AG04450 (cell line): ENCODE results near the gene FGG. TPM values are rescaled to one million over a fixed set of nuclear protein-coding genes. Genes with fewer than 3 reads are reported as not detected.

Source experiments
- CTCF ChIA-PET: fragments of 300-600, 350-600 bp; formaldehyde crosslinking; extraction: SDS; loops from one replicate; lab custom pipeline; 2022; ENCODE audit warnings: antibody characterized with exemption, inconsistent platforms; lab: Charles Lee
- POLR2A ChIA-PET: fragments of 350-600 bp; formaldehyde crosslinking; extraction: SDS; loops from one replicate; lab custom pipeline; 2021; ENCODE audit warnings: antibody characterized with exemption, inconsistent platforms; lab: Yijun Ruan, JAX
- DNase-seq: peaks from one replicate; pipeline ENCODE4 v3.0.0-alpha.2; 2011; ENCODE audit warnings: low read depth, low spot score
- H3K27ac ChIP-seq: one replicate; pipeline ENCODE4 v1.5.1; 2012; ENCODE audit warnings: low read depth, low read length, control low read depth
- H3K27me3 ChIP-seq: one replicate; pipeline ENCODE4 v1.6.0; 2012; ENCODE audit warnings: low read length; ENCODE audit not compliant: control insufficient read depth, insufficient read depth
- H3K4me3 ChIP-seq: 2 replicates; pipeline ENCODE4 v1.5.1; 2011; ENCODE audit warnings: mild to moderate bottlenecking, low read depth, low read length, control low read depth
- H3K9me3 ChIP-seq: 2 replicates; pipeline ENCODE4 v1.5.1; 2012; ENCODE audit warnings: low read length; ENCODE audit not compliant: control insufficient read depth, insufficient read depth
- polyA plus RNA-seq: library from polyadenylated mRNA; depleted of rRNA; stranded (reverse); fragments of >200 nt; gene quantifications from 2 replicates; pipeline ENCODE4 v1.2.3, GENCODE V29; 2011
- TF ChIP-seq, protein P1 (sequence below): IDR thresholded peaks from 2 replicates; pipeline ENCODE4 v1.5.1; 2011; ENCODE audit warnings: low read depth, low read length, control low read depth, inconsistent platforms

FGG gene
- polyA plus RNA-seq, 1 experiment: 0.07 TPM

DNA sequence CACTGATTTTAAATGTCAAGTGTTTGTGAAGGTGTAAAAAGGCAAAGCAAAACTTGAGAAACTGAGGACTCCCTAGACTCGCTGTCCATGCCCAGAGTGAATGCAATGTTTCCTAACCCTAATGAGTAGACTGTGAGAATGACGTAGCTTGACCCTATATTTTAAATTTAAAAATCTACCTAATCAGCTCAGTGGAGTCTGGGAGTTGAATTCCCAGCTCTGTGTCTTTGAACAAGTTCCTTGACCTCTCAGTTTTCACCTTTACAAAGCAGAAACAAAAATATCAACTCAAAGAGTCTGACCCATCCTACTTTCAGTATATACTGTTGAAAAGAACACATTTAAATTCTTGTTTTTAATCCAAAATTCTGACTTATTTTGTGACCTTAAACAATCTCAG lies 24.3 kb downstream of the FGG start:
- POLR2A ChIA-PET: no interaction called here
- CTCF ChIA-PET: interaction anchor here (0.5 to 2.3 kb wide), 3 partner anchors 29 to 40 kb away, joined by 4 to 15 read pairs (median 10); no protein-coding TSS in a partner anchor
- Histone ChIP-seq H3K27me3 (no peaks in the 10 kb centered on the region), H3K27ac (no peak overlapping the region), H3K4me3 (no peak overlapping the region), H3K9me3 (no peaks in the 10 kb centered on the region)
- no peak for DNase-seq
- TF ChIP-seq, protein P1, sequence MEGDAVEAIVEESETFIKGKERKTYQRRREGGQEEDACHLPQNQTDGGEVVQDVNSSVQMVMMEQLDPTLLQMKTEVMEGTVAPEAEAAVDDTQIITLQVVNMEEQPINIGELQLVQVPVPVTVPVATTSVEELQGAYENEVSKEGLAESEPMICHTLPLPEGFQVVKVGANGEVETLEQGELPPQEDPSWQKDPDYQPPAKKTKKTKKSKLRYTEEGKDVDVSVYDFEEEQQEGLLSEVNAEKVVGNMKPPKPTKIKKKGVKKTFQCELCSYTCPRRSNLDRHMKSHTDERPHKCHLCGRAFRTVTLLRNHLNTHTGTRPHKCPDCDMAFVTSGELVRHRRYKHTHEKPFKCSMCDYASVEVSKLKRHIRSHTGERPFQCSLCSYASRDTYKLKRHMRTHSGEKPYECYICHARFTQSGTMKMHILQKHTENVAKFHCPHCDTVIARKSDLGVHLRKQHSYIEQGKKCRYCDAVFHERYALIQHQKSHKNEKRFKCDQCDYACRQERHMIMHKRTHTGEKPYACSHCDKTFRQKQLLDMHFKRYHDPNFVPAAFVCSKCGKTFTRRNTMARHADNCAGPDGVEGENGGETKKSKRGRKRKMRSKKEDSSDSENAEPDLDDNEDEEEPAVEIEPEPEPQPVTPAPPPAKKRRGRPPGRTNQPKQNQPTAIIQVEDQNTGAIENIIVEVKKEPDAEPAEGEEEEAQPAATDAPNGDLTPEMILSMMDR: no peak

DNA sequence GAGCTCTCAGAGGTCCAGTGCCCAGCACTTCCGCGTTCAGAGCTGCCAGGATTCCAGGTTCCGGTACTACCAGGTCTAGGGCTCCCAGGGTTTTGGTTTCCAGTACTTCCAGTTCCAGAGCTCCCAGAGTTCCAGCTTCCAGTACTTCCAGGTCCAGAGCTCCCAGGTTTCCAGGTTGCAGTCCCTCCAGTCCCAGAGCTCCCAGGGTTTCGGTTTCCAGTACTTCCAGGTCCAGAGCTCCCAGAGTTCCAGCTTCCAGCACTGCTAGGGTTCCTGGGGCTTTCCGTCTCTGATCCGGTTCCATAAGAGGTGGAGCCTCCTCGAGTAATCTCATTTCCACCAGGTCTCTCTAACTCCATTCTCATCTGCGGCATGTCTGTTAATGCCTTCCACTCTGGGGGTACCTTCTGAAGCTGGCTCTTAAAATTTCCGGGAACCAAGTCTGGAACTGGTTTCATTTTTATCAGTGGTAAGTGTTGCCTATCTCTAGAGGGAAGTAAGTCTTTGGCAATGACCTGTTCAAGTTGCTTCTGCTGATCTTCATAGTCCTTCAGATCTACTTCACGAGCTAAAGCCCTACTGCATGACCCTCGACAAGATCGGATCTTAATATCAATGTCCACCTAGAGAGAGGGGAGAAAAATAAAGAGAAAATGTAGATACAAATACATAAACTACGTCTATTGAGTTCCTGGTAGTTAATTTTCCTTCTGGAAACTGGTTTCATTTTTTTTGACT lies 26.0 kb downstream of the FGG start:
- no peak overlapping the region for H3K4me3 ChIP-seq
- no peaks in the 10 kb centered on the region for H3K27me3 ChIP-seq
- DNase-seq: no peak
- H3K9me3 ChIP-seq: no peaks in the 10 kb centered on the region
- POLR2A ChIA-PET: no interaction called here
- H3K27ac ChIP-seq: no peak overlapping the region
- CTCF ChIA-PET: interaction anchor here (1.1 kb wide), 1 partner anchor 37 kb away, joined by 3 read pairs; no protein-coding TSS in a partner anchor
- TF ChIP-seq, protein P1: no peak

DNA sequence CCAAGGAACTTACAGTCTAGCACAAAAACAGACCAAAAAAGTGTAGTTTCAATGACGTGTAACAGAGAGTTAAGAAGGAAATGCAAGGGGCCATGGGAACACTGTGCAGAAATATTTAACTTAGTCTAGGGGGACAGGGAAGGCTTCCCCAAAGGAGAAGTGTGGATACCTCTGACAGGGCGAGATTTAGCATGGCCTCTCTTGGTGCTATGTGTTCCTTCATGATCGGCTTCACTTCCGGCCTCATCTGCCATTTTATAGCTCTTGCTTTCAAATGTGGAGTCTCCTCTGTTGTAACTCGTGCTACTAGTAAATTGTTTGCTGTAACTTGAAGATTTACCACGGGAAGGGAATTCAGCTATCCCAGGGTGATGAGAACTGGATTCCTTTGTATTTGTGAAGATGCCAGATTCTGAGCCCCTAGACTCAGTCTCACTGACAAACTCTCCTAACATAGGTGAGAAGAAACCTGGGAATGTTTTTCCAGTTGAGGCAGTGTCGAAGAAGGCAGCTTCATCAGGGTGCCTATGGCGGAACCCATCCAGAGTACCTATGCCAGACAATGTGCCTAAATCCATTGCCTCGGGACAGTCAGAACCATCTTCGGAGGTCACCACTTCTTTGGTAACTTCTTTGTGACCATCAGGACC lies 27.0 kb downstream of the FGG start:
- TF ChIP-seq, protein P1: no peak
- DNase-seq: no peak
- no peaks in the 10 kb centered on the region for H3K9me3 ChIP-seq
- H3K4me3 ChIP-seq: no peak overlapping the region
- no peaks in the 10 kb centered on the region for H3K27me3 ChIP-seq
- H3K27ac ChIP-seq: no peak overlapping the region
- CTCF ChIA-PET: interaction anchor here (1.5 to 2.4 kb wide), 2 partner anchors 26 to 34 kb away, joined by 3 to 10 read pairs; no protein-coding TSS in a partner anchor
- POLR2A ChIA-PET: no interaction called here

DNA sequence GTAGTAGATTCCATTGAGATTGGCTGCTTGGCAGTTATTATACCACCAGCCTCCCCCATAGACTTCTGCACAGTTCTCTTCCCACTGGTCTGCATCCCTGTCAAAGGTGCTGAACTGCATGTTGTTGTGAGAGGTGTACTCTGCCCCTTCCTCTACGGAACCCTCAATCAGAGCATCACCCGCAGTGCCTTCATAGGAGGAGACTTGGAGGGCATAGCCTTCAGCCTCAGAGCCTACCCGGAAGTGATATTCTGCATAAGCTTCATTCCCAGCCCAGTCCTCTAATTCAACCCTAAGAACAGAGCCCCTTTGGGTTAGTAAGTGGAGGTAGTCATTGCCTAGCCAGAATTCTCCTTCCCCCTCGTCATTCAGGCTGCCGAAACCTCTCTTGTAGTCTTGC lies 28.2 kb downstream of the FGG start:
- no peak overlapping the region for H3K27ac ChIP-seq
- TF ChIP-seq, protein P1: no peak
- ChIA-PET POLR2A (no interaction called here), CTCF (interaction anchor here (1.1 to 2.4 kb wide), 2 partner anchors 25 to 35 kb away, joined by 3 to 10 read pairs; no protein-coding TSS in a partner anchor)
- no peak overlapping the region for H3K4me3 ChIP-seq
- no peaks in the 10 kb centered on the region for H3K9me3 ChIP-seq
- no peaks in the 10 kb centered on the region for H3K27me3 ChIP-seq
- DNase-seq: no peak

DNA sequence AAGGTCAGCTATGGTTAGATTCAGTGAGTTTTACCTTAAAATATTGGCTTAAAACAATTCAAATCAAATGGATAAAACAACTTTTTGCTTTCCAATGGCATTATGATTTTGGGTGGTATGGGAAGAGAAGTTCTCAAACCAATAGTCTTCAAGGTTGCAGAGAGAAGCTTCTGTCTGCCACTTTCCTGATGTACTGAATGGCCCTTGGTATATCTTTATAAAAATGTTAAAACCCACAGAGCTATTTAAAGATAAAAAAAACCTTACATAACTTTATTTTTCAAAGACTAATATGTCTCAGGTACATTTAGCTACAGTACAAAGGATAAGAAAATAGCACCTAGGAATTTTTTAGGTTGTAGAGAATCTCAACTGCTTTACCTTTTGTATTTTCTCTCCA lies 28.8 kb downstream of the FGG start:
- POLR2A ChIA-PET: no interaction called here

More for the DNA sequence above, 28.8 kb downstream of the FGG start:
- TF ChIP-seq, protein P1: no peak
- Histone ChIP-seq H3K27ac (no peak overlapping the region), H3K27me3 (no peaks in the 10 kb centered on the region), H3K4me3 (no peak overlapping the region), H3K9me3 (no peaks in the 10 kb centered on the region)
- CTCF ChIA-PET: interaction anchor here (1.1 to 2.4 kb wide), 2 partner anchors 25 to 35 kb away, joined by 3 to 10 read pairs; no protein-coding TSS in a partner anchor
- no peak for DNase-seq
